GM12801 (cell line): ENCODE measurements around the gene FBXO36.

Source experiments
- CTCF ChIP-seq: IDR thresholded peaks from one replicate; pipeline ENCODE4 v1.5.1; 2011; ENCODE audit warnings: control low read depth; ENCODE audit not compliant: insufficient read length; ENCODE audit errors: extremely low read depth

Gene FBXO36

GRCh38 chr2:230060672-230061293 is 138.5 kb downstream of the FBXO36 start:
- TF ChIP-seq CTCF: no peak
